T-helper 9 cell (primary cell): ENCODE data around the gene PSMD4.

Source experiments
- DNase-seq: peaks from one replicate; pipeline ENCODE4 v3.0.0-alpha.2; 2020

The PSMD4 gene

DNA sequence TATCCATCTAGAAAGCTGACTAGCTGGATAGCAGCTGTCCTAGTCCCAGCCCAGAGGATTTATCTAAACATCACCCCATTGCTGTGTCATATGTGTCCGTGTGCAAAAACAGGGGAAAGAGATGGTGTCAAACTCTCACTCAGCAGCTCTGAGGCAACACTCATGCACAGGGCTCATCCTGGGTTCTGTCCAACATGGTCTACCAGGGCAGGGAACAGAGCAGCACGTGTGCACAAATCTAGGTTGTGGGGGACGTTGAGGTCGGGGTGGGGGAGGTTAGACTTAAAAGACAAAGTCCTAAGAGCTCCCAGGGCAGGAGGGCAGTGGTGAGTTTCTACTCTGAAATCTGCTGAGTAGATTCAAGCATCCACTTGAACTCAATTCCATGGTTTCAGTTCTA, 56.5 kb downstream of the PSMD4 start:
- no peak for DNase-seq

DNA sequence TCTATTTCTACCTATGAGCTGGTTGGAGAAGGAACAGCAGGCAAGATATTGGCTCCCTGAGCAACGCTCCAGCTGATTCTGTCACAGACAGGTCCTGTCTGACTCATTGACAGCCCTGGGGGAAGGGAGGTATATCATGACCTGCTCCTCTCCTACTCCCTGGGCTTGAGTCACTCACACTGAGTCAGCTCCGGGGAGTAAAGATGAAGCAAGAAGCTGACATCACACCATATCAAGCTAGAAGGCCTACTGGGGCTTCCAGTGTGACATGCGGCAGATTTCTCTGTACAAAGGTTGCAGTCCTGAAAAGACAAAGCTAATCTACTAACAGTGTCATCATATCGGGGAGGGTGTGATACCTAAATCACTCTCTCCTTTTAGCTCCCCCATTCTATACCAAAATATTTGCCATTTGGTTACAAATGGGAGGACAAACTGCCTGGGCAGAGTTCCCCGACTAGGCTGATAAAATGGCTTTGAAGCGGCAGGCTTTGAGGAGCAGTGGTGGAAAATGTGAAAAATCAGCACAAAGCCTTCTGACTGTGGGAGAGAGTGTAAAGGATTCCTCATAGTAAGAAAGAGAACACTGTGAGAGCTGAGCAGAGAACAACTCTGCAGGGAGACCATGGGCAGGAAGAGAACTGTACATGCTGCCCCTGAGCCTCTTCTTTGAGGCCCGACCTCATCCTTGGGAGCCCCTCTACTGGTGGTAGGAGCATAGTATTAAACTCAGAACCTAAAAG, 57.2 kb downstream of the PSMD4 start:
- DNase-seq: peak; percentile 7

DNA sequence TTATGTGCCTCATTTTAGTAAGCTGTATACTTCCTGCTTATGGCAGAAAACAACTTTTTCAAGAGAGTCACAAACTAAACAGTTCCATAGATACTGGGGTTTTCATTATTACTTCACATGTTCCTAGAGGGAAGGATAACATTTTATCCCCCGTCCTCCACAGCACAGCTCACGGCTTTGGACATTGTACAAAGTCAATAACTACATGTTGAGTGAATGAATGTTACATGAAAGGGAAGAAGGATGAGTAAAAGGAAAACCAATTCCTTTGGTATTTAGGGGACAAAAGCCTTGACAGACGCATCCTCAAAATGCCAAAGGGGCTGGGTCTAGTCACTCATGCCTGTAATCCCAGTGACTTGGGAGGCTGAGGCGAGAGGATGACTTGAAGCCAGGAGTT, 57.9 kb downstream of the PSMD4 start:
- DNase-seq: no peak

DNA sequence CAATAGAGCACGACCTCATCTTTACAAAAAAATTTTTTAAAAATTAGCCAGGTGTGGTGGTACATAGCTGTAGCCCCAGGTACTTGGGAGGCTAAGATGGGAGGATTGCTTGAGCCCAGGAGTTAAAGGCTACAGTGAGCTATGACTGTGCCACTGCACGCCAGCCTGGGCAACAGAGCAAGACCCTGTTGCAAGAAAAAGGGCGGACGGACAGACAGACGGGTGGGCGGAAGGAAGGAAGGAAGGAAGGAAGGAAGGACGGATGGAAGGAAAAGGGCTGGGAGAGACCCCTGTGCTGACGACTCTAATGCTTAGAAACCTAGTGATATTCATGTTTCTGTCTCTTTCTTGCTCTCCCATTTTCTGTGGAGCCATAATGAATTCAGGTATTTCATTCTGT, 58.3 kb downstream of the PSMD4 start:
- DNase-seq: no peak

DNA sequence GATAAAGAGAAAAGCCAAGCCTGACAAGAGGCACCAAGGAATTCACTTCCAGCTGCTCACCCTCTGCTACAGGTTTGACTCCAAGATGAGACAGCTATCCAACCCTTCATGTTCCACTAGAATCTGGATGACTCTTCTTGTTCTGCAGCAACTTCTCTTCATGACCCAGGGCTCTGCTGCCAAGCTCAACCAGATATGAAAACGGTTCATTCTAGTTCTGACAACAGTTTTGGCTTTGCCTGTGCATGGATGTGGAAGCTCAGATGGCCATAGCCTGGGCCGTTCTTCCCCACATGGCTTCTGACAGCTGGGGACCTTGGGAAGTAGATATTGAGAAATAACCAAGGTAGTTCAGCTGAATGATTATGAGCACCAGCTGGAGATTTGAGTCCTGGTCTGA, 59.0 kb downstream of the PSMD4 start:
- DNase-seq: no peak

DNA sequence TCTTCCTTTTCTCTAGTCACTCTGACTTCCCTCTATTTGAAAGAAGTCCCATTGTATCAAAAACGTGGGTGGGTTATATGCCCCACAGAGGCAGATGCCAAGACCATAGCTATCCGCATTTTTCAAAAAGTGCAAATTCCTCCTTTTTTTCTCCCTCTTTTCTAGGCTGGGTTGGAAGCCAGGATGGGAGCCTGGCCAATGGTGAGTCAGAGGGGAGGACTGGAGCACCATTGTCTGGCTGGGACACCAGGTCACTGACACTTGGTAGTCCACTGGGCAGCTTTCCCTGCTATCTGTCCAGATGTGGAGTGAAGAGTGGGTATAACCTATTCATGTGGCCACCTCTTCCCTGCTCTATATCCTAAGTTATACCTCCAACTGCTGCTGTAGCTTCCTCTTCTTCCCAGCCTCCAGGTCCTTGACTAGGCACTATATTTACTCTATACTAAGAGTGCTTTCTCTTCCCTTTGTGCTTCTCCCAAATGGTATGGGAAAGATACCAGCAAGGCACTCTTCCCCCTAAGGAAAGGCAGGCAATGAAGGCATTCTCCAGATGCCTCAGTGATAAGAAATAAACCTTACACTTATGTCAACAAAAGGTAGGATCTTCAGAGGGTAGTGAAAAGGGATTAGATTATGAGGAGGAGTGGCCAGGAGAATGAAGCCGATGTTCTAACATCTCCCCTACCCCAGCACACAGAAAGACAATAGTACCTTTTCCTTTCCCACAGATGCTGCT, 59.8 kb downstream of the PSMD4 start:
- DNase-seq: no peak

DNA sequence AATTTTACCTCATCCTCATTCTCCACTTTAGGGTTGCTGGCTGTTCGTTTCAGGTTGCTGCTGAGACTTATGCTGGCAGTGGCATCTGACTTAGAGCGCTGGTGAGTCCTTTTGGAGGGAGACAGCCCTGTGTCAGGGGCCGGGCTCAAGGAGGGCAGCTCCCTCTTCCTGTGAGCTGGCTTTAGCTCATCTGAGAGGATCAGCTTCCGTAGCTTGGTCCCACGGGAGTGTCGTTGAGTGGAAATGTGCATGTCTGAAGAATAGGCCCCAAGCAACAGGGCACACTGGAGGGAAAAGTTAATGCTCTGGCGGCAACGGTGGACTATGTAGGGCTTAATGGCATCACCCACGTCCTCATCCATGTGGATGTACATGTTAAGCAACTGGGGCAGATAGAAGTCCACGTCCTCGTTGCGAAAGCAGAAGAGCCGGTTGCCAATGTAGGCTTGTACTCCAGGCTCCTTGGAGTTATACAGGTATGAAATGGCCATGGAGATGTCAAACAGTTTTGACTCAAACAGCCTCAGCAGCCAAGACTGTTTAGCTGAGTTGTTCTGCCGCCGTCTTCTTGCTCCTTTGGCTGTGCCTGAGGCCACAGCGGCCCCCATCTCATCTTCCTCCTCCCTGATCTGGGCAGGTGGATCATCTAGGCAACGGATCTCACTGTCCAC, 61.2 kb downstream of the PSMD4 start:
- no peak for DNase-seq
